Calu3 (cell line): ENCODE measurements around the gene GLRX. TPM values are rescaled to one million over a fixed set of nuclear protein-coding genes. Genes with fewer than 3 reads are reported as not detected.

Experiments
- BruUV-seq: library from RNA; stranded (reverse); fragments of 400-500 nt; replicated peaks from 2 replicates; lab custom pipeline; 2021; lab: Mats Ljungman, UMichigan
- CTCF ChIA-PET: fragments of 300-600 bp; sonication (Branson Sonifier 250); formaldehyde crosslinking; loops from one replicate; lab custom pipeline; 2022; ENCODE audit warnings: antibody characterized with exemption; lab: Charles Lee
- DNase-seq: peaks from one replicate; pipeline ENCODE4 v3.0.0; 2022
- H3K27ac Mint-ChIP-seq: one replicate; pipeline ENCODE4 v1.8.0; 2022; ENCODE audit warnings: mixed read lengths; ENCODE audit not compliant: unreplicated experiment
- H3K27me3 Mint-ChIP-seq: one replicate; pipeline ENCODE4 v1.8.0; 2022; ENCODE audit warnings: mixed read lengths; ENCODE audit not compliant: unreplicated experiment
- H3K36me3 Mint-ChIP-seq: one replicate; pipeline ENCODE4 v1.8.0; 2022; ENCODE audit warnings: mild to moderate bottlenecking, moderate library complexity, mixed read lengths; ENCODE audit not compliant: insufficient read depth, unreplicated experiment
- H3K4me1 Mint-ChIP-seq: one replicate; pipeline ENCODE4 v1.8.0; 2022; ENCODE audit warnings: mild to moderate bottlenecking, low read depth, mixed read lengths; ENCODE audit not compliant: unreplicated experiment
- H3K4me3 Mint-ChIP-seq: one replicate; pipeline ENCODE4 v1.8.0; 2022; ENCODE audit warnings: mild to moderate bottlenecking, low read depth, moderate library complexity, mixed read lengths; ENCODE audit not compliant: unreplicated experiment
- H3K9me3 Mint-ChIP-seq: one replicate; pipeline ENCODE4 v1.8.0; 2022; ENCODE audit warnings: low read depth, mixed read lengths; ENCODE audit not compliant: unreplicated experiment
- intact Hi-C: fragments of 100-400 bp; cut with micrococcal nuclease; formaldehyde crosslinking; loops from one replicate; pipeline ENCODE4 v1.10.0; 2022; ENCODE audit not compliant: unreplicated experiment
- total RNA-seq: library from RNA; stranded (reverse); gene quantifications from 2 replicates; pipeline ENCODE4 v1.2.3, GENCODE V29; 2022
- TF ChIP-seq, protein P1 (sequence below): fragments of 200-600 bp; IDR thresholded peaks from one replicate; pipeline ENCODE4 v1.8.0; 2022; ENCODE audit warnings: antibody characterized with exemption; ENCODE audit not compliant: unreplicated experiment

The GLRX gene
- total RNA-seq, 1 experiment from 2014 or later = 27.9 TPM

DNA sequence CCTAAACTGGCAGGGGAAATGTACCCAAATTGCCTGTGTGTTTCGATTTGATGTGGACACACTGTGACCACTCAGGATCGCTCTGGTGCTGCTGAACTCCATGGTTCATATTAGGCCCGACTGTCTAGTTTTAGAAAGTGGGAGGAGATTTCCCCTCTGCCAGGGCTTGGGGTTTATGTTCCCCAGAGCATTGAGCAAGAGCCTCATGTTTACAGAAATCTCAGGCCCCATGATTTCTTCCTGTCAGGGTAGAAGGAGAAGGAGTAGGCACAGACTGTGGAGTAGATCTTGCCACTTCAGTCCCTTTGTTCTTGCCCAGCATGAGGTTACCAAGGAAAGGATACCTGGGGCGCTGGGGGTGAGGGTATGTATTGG is 40.8 kb upstream of the GLRX start:
- CTCF ChIA-PET = no interaction called here
- DNase-seq = no peak
- Mint-ChIP-seq H3K9me3 (peaks cover 2% of the 10 kb centered on the region), H3K36me3 (peaks cover 18% of the 10 kb centered on the region), H3K27me3 (no peaks in the 10 kb centered on the region), H3K4me3 (no peak overlapping the region), H3K4me1 (peaks cover 74% of the 10 kb centered on the region), H3K27ac (peak overlapping the region; percentile 87)
- no TSS peak for BruUV-seq
- intact Hi-C loops = no loop called here
- TF ChIP-seq, protein P1, sequence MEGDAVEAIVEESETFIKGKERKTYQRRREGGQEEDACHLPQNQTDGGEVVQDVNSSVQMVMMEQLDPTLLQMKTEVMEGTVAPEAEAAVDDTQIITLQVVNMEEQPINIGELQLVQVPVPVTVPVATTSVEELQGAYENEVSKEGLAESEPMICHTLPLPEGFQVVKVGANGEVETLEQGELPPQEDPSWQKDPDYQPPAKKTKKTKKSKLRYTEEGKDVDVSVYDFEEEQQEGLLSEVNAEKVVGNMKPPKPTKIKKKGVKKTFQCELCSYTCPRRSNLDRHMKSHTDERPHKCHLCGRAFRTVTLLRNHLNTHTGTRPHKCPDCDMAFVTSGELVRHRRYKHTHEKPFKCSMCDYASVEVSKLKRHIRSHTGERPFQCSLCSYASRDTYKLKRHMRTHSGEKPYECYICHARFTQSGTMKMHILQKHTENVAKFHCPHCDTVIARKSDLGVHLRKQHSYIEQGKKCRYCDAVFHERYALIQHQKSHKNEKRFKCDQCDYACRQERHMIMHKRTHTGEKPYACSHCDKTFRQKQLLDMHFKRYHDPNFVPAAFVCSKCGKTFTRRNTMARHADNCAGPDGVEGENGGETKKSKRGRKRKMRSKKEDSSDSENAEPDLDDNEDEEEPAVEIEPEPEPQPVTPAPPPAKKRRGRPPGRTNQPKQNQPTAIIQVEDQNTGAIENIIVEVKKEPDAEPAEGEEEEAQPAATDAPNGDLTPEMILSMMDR = no peak

DNA sequence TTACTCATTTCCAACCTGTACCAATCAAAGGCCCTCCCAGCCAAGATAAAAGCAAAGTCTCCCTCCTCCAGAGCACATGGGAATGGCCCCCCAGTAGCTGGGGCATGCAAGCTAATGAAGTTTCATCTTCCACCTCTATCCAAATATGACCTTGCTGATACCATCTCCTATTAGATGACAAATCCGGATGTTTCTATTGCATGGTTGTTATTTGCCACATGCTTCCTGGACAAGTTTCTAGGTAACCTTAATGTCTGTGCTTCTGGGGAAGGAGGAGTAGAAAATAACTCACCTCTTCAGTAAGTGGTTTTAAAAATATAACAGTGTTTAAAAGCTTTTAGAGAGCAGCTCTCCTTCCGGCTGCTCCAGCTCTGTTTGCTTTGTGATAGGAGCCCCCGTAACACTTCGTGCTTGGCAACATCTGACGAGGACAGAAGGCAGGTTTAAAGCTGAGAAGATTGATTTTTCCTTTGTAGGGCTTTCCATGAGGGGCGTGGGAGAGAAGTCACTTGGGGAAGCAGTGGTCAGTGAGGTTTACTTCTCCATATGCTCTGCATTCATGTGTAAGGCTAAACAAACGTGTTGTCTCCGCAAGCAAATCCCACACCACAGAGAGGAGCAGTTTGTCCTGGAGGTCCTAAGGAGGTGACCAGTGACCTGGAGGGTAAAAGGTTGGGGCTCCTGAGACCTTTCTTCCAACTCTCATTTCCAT is 40.3 kb upstream of the GLRX start:
- BruUV-seq = no TSS peak

DNA sequence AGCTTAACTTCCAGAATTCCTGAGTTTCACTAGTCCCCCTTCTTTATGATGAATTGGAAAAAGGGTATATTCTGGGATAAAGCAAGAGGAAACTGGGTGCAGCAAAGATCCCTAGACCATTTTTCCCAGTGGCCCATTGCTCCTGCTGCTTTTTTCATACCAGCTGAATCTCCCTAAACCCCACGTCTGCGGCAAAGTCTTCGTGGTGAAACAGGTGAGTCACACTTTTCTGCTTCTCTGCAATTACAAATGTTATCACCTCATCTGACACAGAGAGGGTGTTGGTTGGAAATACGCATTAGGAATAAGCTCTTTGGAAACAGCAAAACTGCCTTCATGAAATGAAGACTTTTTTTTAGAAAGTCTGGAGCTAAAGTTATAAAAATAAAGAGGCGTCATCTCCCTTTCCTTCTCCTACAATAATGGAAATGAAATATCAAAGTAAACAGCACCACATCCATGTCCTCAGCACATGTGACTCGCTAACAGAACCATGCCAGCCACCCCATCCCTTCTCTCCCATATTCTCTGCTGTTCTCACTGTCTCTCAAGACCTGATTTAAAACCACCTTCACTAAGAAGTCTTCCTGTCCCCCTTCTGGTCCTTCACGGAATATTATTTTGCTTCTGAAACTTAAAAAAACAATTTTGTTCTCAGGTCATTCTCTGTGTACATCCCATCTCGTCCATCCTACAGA is 39.5 kb upstream of the GLRX start:
- Mint-ChIP-seq H3K4me3 (peak overlapping the region; percentile 55), H3K27me3 (no peaks in the 10 kb centered on the region), H3K4me1 (peaks cover 74% of the 10 kb centered on the region), H3K27ac (peak overlapping the region; percentile 87), H3K9me3 (no peaks in the 10 kb centered on the region), H3K36me3 (peaks cover 18% of the 10 kb centered on the region)
- intact Hi-C loops = loop anchor here (1.0 kb wide), 1 partner anchor 98 kb away; no protein-coding TSS in a partner anchor
- BruUV-seq = no TSS peak
- CTCF ChIA-PET = interaction anchor here (0.6 to 1.5 kb wide), 6 partner anchors 31 to 474 kb away, joined by 3 to 9 read pairs (median 4); partner anchors contain the start of gene RFESD
- TF ChIP-seq, protein P1 = no peak
- DNase-seq = peak; percentile 44

More for the DNA sequence above, 40.3 kb upstream of the GLRX start:
- peaks cover 76% of the 10 kb centered on the region for H3K4me1 Mint-ChIP-seq
- H3K36me3 Mint-ChIP-seq = peaks cover 18% of the 10 kb centered on the region
- CTCF ChIA-PET = interaction anchor here (0.6 to 1.3 kb wide), 3 partner anchors 30 to 216 kb away, joined by 4 read pairs; partner anchors contain the start of gene RFESD
- H3K27me3 Mint-ChIP-seq = no peaks in the 10 kb centered on the region
- DNase-seq = no peak
- intact Hi-C loops = no loop called here
- H3K4me3 Mint-ChIP-seq = peak overlapping the region; percentile 55
- peak overlapping the region; percentile 87 for H3K27ac Mint-ChIP-seq
- TF ChIP-seq, protein P1 = no peak
- no peaks in the 10 kb centered on the region for H3K9me3 Mint-ChIP-seq

DNA sequence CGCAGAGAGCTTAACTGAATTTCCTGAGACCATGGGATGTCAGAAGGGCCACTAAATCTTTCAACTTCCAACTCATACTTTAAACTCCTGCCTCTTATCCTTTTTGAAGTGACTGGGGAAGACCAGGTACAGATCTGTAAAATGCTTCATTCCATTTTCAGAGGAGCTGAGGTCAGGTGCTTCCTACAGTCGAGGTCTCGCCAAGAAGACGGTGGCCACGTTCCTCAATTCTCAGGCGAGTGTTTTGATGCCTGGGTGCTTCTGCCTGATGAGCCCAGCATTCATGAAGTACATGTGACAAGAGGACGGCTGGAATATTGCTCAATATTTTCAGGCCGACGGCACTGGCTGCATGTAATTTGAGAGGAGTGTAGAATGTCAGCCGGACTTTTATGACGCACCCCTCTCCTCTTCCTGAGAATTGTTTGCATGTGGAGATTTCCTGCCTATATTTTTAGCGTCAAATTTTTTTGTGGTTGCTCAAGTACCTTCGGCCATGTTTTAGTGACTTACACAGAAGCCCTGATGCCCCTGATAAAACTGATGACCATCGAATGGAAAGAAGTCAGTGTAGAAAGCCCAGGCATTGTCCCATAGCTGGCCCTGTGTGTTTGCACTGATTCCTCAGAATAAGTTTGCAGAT is 38.8 kb upstream of the GLRX start:
- no TSS peak for BruUV-seq
- no peaks in the 10 kb centered on the region for H3K27me3 Mint-ChIP-seq
- TF ChIP-seq, protein P1 = no peak
- H3K27ac Mint-ChIP-seq = peak overlapping the region; percentile 87
- CTCF ChIA-PET = interaction anchor here (0.6 to 1.5 kb wide), 5 partner anchors 31 to 475 kb away, joined by 3 to 9 read pairs (median 4); partner anchors contain the start of gene RFESD
- no peaks in the 10 kb centered on the region for H3K9me3 Mint-ChIP-seq
- H3K4me3 Mint-ChIP-seq = peak overlapping the region; percentile 55
- peaks cover 68% of the 10 kb centered on the region for H3K4me1 Mint-ChIP-seq
- intact Hi-C loops = loop anchor here (1.0 kb wide), 1 partner anchor 99 kb away; no protein-coding TSS in a partner anchor
- peak; percentile 75 for DNase-seq
- H3K36me3 Mint-ChIP-seq = peaks cover 18% of the 10 kb centered on the region
